OCI-LY7 (cell line): ENCODE data around the gene AP3S2. TPM values are rescaled to one million over a fixed set of nuclear protein-coding genes. Genes with fewer than 3 reads are reported as not detected.

Source experiments
- BruUV-seq: library from RNA; stranded (reverse); fragments of 400-500 nt; replicated peaks from 2 replicates; lab custom pipeline; 2021; lab: Mats Ljungman, UMichigan
- CTCF ChIA-PET: fragments of 300-600 bp; sonication (Branson Sonifier 250); formaldehyde crosslinking; loops from one replicate; lab custom pipeline; 2022; ENCODE audit warnings: antibody characterized with exemption; ENCODE audit not compliant: unreplicated experiment; lab: Charles Lee
- POLR2A ChIA-PET: fragments of 300-600 bp; sonication (Branson Sonifier 250); formaldehyde crosslinking; loops from one replicate; lab custom pipeline; 2022; ENCODE audit warnings: antibody characterized with exemption; lab: Charles Lee
- DNase-seq: peaks from one replicate; pipeline ENCODE4 v3.0.0-alpha.2; 2015; ENCODE audit warnings: low spot score
- H2AFZ ChIP-seq: fragments of 200-600 bp; sonication (generic), shearing (Covaris generic); 2 replicates; pipeline ENCODE4 v1.6.1; 2014; ENCODE audit warnings: mild to moderate bottlenecking, antibody characterized with exemption, low read length, moderate library complexity
- H3K27ac ChIP-seq: fragments of 200-600 bp; sonication (generic); 2 replicates; pipeline ENCODE4 v1.5.1; 2014; ENCODE audit warnings: mixed run types, low read depth, mild to moderate bottlenecking, moderate library complexity, low read length, inconsistent platforms; ENCODE audit not compliant: poor library complexity, severe bottlenecking
- H3K36me3 ChIP-seq: fragments of 200-600 bp; sonication (generic); 2 replicates; pipeline ENCODE4 v1.6.1; 2014; ENCODE audit warnings: mild to moderate bottlenecking, antibody characterized with exemption, low read length, moderate library complexity, mixed read lengths; ENCODE audit not compliant: insufficient read depth
- H3K4me1 ChIP-seq: fragments of 200-600 bp; sonication (generic); 2 replicates; pipeline ENCODE4 v1.5.1; 2014; ENCODE audit warnings: mild to moderate bottlenecking, low read length; ENCODE audit not compliant: insufficient read depth, poor library complexity, severe bottlenecking
- H3K4me2 ChIP-seq: fragments of 200-600 bp; sonication (generic); 2 replicates; pipeline ENCODE4 v1.6.1; 2014; ENCODE audit warnings: mild to moderate bottlenecking, low read length
- H3K4me3 ChIP-seq: fragments of 200-600 bp; sonication (generic); 2 replicates; pipeline ENCODE4 v1.5.1; 2014; ENCODE audit warnings: mild to moderate bottlenecking, low read depth, low read length; ENCODE audit not compliant: poor library complexity, severe bottlenecking
- H3K79me2 ChIP-seq: fragments of 200-600 bp; sonication (generic); 2 replicates; pipeline ENCODE4 v1.6.1; 2016; ENCODE audit warnings: low read depth, mild to moderate bottlenecking, low read length, moderate library complexity, mixed read lengths; ENCODE audit not compliant: insufficient read depth
- H3K9me2 ChIP-seq: fragments of 200-600 bp; sonication (generic); 2 replicates; pipeline ENCODE4 v1.6.1; 2016; ENCODE audit warnings: mild to moderate bottlenecking, low read length, mixed read lengths; ENCODE audit not compliant: insufficient read depth
- H3K9me3 ChIP-seq: fragments of 200-600 bp; sonication (generic); 2 replicates; pipeline ENCODE4 v1.6.1; 2014; ENCODE audit warnings: mild to moderate bottlenecking, mixed run types, low read length, mixed read lengths
- H4K20me1 ChIP-seq: fragments of 200-600 bp; sonication (generic); 2 replicates; pipeline ENCODE4 v1.6.1; 2014; ENCODE audit warnings: mild to moderate bottlenecking, antibody characterized with exemption, low read length, moderate library complexity, mixed read lengths; ENCODE audit not compliant: insufficient read depth
- CTCF ChIP-seq: fragments of 200-600 bp; sonication (generic); conservative IDR thresholded peaks from 2 replicates; pipeline ENCODE4 v1.5.1; 2014; ENCODE audit warnings: mild to moderate bottlenecking, antibody characterized with exemption, low read length, moderate library complexity, mixed read lengths
- EZH2phosphoT487 ChIP-seq: fragments of 200-600 bp; sonication (generic); IDR thresholded peaks from 2 replicates; pipeline ENCODE4 v1.6.1; 2018; ENCODE audit warnings: low read depth, borderline replicate concordance, mild to moderate bottlenecking, mixed run types, antibody characterized with exemption, low read length, moderate library complexity, mixed read lengths
- intact Hi-C: fragments of 100-400 bp; cut with micrococcal nuclease; formaldehyde crosslinking; loops from one replicate; pipeline ENCODE4 v1.10.0; 2022; ENCODE audit not compliant: unreplicated experiment
- total RNA-seq, 2 experiments: library from RNA; depleted of rRNA in 1 of 2; stranded (reverse); fragments of >200 nt in 1 of 2; shearing (Covaris generic) in 1 of 2; gene quantifications; 2 replicates each; pipeline ENCODE4 v1.2.3, GENCODE V29; 2014 to 2022

The AP3S2 gene
- total RNA-seq, 2 experiments from 2014 or later = 20.8 to 30.4 TPM

- TF ChIP-seq CTCF = no peak
- TF ChIP-seq EZH2phosphoT487 = no peak
- Histone ChIP-seq H2AFZ (no peak overlapping the region), H3K4me3 (no peak overlapping the region), H3K27ac (no peak overlapping the region), H3K79me2 (no peaks in the 10 kb centered on the region), H3K36me3 (no peaks in the 10 kb centered on the region), H3K9me2 (no peaks in the 10 kb centered on the region), H4K20me1 (no peaks in the 10 kb centered on the region), H3K9me3 (no peaks in the 10 kb centered on the region), H3K4me1 (no peaks in the 10 kb centered on the region), H3K4me2 (no peak overlapping the region)
- BruUV-seq = no TSS peak
- POLR2A ChIA-PET = no interaction called here
- CTCF ChIA-PET = no interaction called here
- intact Hi-C loops = no loop called here
- no peak for DNase-seq
These were observed 88.3 kb downstream of the AP3S2 start for GRCh38 chr15:89805241-89806209.

GRCh38 chr15:89803941-89804800 lies 89.6 kb downstream of the AP3S2 start:
- ChIA-PET POLR2A (no interaction called here), CTCF (interaction anchor here (0.7 kb wide), 1 partner anchor 16 kb away, joined by 4 read pairs; no protein-coding TSS in a partner anchor)
- intact Hi-C loops = no loop called here
- H3K4me3 ChIP-seq = no peak overlapping the region
- TF ChIP-seq EZH2phosphoT487 = no peak
- no peaks in the 10 kb centered on the region for H3K36me3 ChIP-seq
- no peaks in the 10 kb centered on the region for H3K9me2 ChIP-seq
- H3K27ac ChIP-seq = no peak overlapping the region
- no peaks in the 10 kb centered on the region for H4K20me1 ChIP-seq
- H2AFZ ChIP-seq = no peak overlapping the region
- H3K79me2 ChIP-seq = no peaks in the 10 kb centered on the region
- no peaks in the 10 kb centered on the region for H3K4me1 ChIP-seq
- no peak overlapping the region for H3K4me2 ChIP-seq
- H3K9me3 ChIP-seq = no peaks in the 10 kb centered on the region
- DNase-seq = no peak
- no TSS peak for BruUV-seq
